ENCODE measurements around the gene RPL7A.
"Not testable (repeated sequence)": the region's sequence is repeated elsewhere in the genome, so short reads cannot be mapped to it uniquely, and the experiment has no call there.

Gene RPL7A

DNA sequence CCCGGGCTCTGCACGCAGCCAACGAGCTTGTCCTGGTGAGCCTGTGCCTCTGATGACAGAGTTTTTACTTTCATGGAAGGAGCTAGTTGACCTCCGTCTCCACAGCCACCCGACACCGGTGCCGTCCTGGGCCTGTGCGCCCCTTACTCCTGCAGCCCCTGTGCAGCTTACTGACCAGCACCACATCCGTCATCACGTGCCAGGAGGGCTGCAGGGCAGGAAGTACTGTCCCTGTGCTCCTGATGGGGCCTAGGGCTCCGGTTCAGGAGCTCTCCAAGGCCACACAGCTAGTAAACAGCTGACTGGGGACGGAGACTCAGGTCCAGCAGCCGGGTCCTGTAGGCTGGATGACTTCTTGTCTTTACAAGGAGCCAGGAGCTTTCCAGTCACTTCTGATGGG lies 38.3 kb downstream of the RPL7A start:
- no peak overlapping the region for H3K4me3 ChIP-seq (ENCODE audit: low read depth, low read length)
- H3K9ac ChIP-seq (ENCODE audit: low read depth, low read length): no peak overlapping the region
- H3K9me3 ChIP-seq (ENCODE audit: control insufficient read depth, insufficient read depth, low read length): no peaks in the 10 kb centered on the region
- no peaks in the 10 kb centered on the region for H3K4me1 ChIP-seq (ENCODE audit: control insufficient read depth, insufficient read depth, low read length)
- no peaks in the 10 kb centered on the region for H3K36me3 ChIP-seq (ENCODE audit: control insufficient read depth, insufficient read depth, low read length)
- H3K27me3 ChIP-seq (ENCODE audit: control insufficient read depth, insufficient read depth, low read length): no peaks in the 10 kb centered on the region

DNA sequence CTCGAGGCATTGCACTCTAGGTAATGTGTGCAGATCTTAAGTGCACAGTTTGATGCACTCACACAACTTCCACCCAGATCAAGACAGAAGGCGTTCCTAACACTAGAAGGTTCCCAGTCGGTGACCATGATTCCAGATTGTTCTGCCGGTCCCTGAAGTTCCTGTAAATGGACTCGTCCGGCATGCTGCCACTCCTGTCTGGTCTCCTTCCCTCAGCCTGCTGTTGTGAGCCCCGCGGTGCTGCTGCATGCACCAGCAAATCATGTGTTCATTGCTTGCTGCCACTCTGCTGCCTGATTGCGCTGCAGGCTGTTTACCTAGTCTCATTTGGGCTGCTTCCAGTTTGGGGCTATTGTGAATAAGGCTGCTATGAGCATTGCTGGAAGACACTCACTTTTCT lies 39.7 kb downstream of the RPL7A start:
- Histone ChIP-seq H3K4me1 (ENCODE audit: control insufficient read depth, insufficient read depth, low read length) (no peaks in the 10 kb centered on the region), H3K36me3 (ENCODE audit: control insufficient read depth, insufficient read depth, low read length) (no peaks in the 10 kb centered on the region), H3K9ac (ENCODE audit: low read depth, low read length) (no peak overlapping the region), H3K9me3 (ENCODE audit: control insufficient read depth, insufficient read depth, low read length) (no peaks in the 10 kb centered on the region), H3K4me3 (ENCODE audit: low read depth, low read length) (no peak overlapping the region), H3K27me3 (ENCODE audit: control insufficient read depth, insufficient read depth, low read length) (no peaks in the 10 kb centered on the region)

DNA sequence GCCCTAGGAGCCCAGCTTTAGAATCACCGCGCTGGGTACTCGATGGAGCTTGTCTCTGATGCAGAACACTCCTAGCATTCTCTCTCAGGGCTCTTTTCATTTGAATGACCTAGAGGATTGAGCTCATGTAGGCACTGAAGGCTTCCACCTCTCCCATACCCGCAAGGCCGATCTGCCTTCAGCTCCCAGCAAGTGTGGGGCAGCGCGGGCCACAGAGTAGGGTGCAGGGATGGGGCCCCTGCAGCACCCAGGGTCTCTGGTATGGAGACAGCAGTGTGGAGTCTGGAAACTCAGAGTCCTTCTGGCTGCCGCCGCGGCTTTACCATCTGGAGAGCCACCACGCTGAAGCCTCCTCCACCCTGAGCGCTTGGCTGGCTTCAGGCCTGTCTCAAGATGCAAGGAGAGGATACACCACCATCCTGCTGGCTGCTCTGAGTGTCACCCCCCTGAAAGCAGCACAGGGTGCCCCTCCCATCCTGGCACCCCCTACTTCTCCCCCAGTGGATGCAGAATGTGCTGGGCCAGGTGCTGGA lies 41.1 kb downstream of the RPL7A start:
- no peaks in the 10 kb centered on the region for H3K9me3 ChIP-seq (ENCODE audit: control insufficient read depth, insufficient read depth, low read length)
- H3K36me3 ChIP-seq (ENCODE audit: control insufficient read depth, insufficient read depth, low read length): no peaks in the 10 kb centered on the region
- H3K4me1 ChIP-seq (ENCODE audit: control insufficient read depth, insufficient read depth, low read length): no peaks in the 10 kb centered on the region
- no peak overlapping the region for H3K9ac ChIP-seq (ENCODE audit: low read depth, low read length)
- no peaks in the 10 kb centered on the region for H3K27me3 ChIP-seq (ENCODE audit: control insufficient read depth, insufficient read depth, low read length)
- H3K4me3 ChIP-seq (ENCODE audit: low read depth, low read length): no peak overlapping the region

DNA sequence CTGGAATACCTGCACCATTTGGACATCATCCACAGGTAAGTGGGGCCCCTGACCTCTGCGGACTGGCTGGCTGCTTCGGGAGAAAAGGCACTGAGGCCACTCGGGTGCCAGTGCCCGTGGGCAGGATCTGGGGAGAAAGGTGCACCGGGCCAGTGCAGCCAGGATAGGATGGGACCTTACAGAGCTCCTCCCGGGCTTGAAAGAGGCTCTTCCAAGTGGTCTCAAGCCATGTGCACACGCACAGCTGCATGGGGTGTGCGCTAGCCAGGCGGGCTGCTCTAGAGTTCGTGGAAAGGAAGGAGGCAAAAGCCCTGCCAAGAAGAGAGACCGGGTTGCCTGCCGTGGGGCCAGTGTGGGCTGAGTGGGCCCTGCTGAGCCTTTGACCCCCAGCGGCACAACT lies 41.5 kb downstream of the RPL7A start:
- Histone ChIP-seq H3K4me1 (ENCODE audit: control insufficient read depth, insufficient read depth, low read length) (no peaks in the 10 kb centered on the region), H3K9ac (ENCODE audit: low read depth, low read length) (no peak overlapping the region), H3K9me3 (ENCODE audit: control insufficient read depth, insufficient read depth, low read length) (no peaks in the 10 kb centered on the region), H3K27me3 (ENCODE audit: control insufficient read depth, insufficient read depth, low read length) (no peaks in the 10 kb centered on the region), H3K4me3 (ENCODE audit: low read depth, low read length) (no peak overlapping the region), H3K36me3 (ENCODE audit: control insufficient read depth, insufficient read depth, low read length) (no peaks in the 10 kb centered on the region)

DNA sequence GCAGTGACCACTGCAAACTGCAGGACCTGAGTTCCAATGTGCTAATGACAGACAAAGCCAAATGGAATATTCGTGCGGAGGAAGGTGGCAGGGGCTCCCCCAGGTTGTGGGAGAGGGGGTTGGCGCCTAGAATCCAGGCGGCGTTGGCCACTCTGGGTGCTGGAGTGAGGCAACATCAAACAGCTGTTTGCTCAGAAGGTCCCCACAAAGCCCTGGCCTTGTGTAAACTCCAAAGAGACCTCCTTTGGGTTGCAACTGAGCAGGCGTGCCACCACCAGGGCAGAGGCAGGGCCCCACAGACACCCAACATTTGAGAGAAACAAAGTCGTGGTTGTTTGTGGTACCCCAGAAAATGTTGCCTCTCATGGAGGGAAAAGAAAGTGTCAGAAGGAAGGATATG lies 42.7 kb downstream of the RPL7A start:
- no peaks in the 10 kb centered on the region for H3K27me3 ChIP-seq (ENCODE audit: control insufficient read depth, insufficient read depth, low read length)
- no peaks in the 10 kb centered on the region for H3K4me1 ChIP-seq (ENCODE audit: control insufficient read depth, insufficient read depth, low read length)
- no peak overlapping the region for H3K4me3 ChIP-seq (ENCODE audit: low read depth, low read length)
- H3K36me3 ChIP-seq (ENCODE audit: control insufficient read depth, insufficient read depth, low read length): no peaks in the 10 kb centered on the region
- no peaks in the 10 kb centered on the region for H3K9me3 ChIP-seq (ENCODE audit: control insufficient read depth, insufficient read depth, low read length)
- no peak overlapping the region for H3K9ac ChIP-seq (ENCODE audit: low read depth, low read length)

DNA sequence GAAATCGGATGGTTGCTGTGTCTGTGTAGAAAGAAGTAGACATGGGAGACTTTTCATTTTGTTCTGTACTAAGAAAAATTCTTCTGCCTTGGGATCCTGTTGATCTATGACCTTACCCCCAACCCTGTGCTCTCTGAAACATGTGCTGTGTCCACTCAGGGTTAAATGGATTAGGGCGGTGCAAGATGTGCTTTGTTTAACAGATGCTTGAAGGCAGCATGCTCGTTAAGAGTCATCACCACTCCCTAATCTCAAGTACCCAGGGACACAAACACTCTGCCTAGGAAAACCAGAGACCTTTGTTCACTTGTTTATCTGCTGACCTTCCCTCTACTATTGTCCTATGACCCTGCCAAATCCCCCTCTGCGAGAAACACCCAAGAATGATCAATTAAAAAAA lies 43.4 kb downstream of the RPL7A start:
- H3K27me3 ChIP-seq (ENCODE audit: control insufficient read depth, insufficient read depth, low read length); H3K4me1 ChIP-seq (ENCODE audit: control insufficient read depth, insufficient read depth, low read length); H3K9me3 ChIP-seq (ENCODE audit: control insufficient read depth, insufficient read depth, low read length); H3K4me3 ChIP-seq (ENCODE audit: low read depth, low read length); H3K9ac ChIP-seq (ENCODE audit: low read depth, low read length); H3K36me3 ChIP-seq (ENCODE audit: control insufficient read depth, insufficient read depth, low read length): not testable (repeated sequence)

DNA sequence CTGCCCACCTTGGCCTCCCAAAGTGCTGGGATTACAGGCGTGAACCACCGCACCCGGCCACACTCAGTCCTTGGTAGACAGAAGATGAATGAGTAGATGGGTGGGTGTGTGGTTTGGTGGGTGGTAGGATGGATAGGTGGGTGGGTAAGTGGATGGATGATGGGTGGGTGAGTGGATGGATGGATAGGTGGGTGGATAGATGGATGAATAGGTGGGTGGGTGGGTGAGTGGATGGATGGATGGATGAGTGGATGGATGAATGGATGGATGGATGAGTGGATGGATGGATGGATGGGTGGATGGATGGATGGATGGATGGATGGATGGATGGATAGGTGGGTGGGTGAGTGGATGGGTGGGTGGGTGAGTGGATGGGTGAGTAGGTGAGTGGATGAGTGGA lies 44.3 kb downstream of the RPL7A start:
- not testable (repeated sequence) for H3K4me3 ChIP-seq (ENCODE audit: low read depth, low read length); H3K36me3 ChIP-seq (ENCODE audit: control insufficient read depth, insufficient read depth, low read length); H3K9me3 ChIP-seq (ENCODE audit: control insufficient read depth, insufficient read depth, low read length); H3K9ac ChIP-seq (ENCODE audit: low read depth, low read length); H3K27me3 ChIP-seq (ENCODE audit: control insufficient read depth, insufficient read depth, low read length); H3K4me1 ChIP-seq (ENCODE audit: control insufficient read depth, insufficient read depth, low read length)

DNA sequence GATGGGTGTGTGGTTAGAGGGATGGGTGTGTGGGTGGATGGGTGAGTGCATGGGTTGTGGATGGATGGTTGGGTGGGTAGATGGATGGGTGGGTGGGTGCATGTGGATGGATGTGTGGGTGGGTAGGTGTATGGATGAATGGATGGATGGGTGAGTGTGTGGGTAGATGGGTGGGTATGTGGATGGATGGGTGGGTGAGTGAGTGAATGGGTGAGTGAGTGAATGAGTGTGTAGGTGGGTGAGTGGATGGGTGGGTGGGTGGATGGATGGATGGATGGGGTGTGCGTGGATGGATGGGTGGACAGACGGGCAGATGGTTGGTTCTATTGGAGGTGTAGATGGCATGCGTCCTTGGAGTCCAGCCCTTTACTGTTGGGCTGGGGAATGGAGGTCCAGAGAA lies 45.4 kb downstream of the RPL7A start:
- Histone ChIP-seq H3K27me3 (ENCODE audit: control insufficient read depth, insufficient read depth, low read length) (no peaks in the 10 kb centered on the region), H3K9ac (ENCODE audit: low read depth, low read length) (no peak overlapping the region), H3K36me3 (ENCODE audit: control insufficient read depth, insufficient read depth, low read length) (no peaks in the 10 kb centered on the region), H3K4me3 (ENCODE audit: low read depth, low read length) (no peak overlapping the region), H3K4me1 (ENCODE audit: control insufficient read depth, insufficient read depth, low read length) (no peaks in the 10 kb centered on the region), H3K9me3 (ENCODE audit: control insufficient read depth, insufficient read depth, low read length) (no peaks in the 10 kb centered on the region)

DNA sequence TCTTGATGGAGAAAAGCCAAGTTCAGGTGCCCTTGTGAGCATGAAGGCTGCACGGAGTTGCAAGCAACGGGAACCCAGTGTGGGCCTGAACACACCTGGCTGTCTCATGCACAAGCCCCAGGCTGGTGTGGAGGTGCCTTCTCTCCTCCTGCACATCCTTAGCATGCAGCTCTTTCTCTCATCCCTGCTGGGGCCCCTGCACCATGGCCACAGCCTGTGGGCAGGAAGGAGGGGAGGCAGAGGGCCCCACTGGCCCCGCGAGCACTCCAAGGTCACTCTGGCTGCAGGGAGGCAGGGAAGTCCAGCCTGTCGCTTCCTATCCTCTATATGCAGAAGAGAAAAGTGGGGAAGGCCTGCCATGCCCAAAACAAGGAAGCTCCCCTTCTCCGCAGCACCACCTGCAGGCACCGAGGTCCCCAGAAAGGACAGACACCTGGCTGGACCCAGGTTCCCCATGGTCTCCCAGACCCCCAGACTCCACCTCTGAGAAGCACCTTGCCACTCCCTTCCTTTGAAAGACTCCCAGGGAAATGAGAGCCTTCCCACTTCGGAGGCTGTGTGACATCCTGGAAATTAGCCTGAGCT lies 46.8 kb downstream of the RPL7A start:
- H3K4me3 ChIP-seq (ENCODE audit: low read depth, low read length): no peak overlapping the region
- no peaks in the 10 kb centered on the region for H3K27me3 ChIP-seq (ENCODE audit: control insufficient read depth, insufficient read depth, low read length)

DNA sequence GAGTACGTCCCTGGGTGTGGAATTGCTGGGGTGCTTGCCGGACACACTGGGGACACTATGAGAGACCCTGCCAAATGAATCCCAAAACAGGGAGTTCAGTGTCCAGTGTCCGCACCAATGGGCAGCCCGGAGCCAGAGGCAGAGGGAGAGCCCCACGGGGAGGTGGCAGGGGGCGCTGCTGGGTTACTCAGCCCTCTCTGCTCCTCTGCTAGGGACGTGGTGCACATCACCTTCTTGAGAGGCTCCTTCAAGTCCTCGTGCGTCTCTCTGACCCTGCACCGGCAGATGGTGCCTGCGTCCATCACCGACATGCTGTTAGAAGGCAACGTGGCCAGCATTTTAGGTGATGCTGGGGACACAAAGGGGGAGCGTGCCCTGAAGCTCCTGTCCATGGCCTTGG lies 48.9 kb downstream of the RPL7A start:
- Histone ChIP-seq H3K4me1 (ENCODE audit: control insufficient read depth, insufficient read depth, low read length) (no peaks in the 10 kb centered on the region), H3K36me3 (ENCODE audit: control insufficient read depth, insufficient read depth, low read length) (no peaks in the 10 kb centered on the region), H3K27me3 (ENCODE audit: control insufficient read depth, insufficient read depth, low read length) (no peaks in the 10 kb centered on the region), H3K4me3 (ENCODE audit: low read depth, low read length) (no peak overlapping the region), H3K9me3 (ENCODE audit: control insufficient read depth, insufficient read depth, low read length) (no peaks in the 10 kb centered on the region), H3K9ac (ENCODE audit: low read depth, low read length) (no peak overlapping the region)

More for the DNA sequence above, 46.8 kb downstream of the RPL7A start:
- no peaks in the 10 kb centered on the region for H3K36me3 ChIP-seq (ENCODE audit: control insufficient read depth, insufficient read depth, low read length)
- H3K4me1 ChIP-seq (ENCODE audit: control insufficient read depth, insufficient read depth, low read length): no peaks in the 10 kb centered on the region
- no peaks in the 10 kb centered on the region for H3K9me3 ChIP-seq (ENCODE audit: control insufficient read depth, insufficient read depth, low read length)
- no peak overlapping the region for H3K9ac ChIP-seq (ENCODE audit: low read depth, low read length)

DNA sequence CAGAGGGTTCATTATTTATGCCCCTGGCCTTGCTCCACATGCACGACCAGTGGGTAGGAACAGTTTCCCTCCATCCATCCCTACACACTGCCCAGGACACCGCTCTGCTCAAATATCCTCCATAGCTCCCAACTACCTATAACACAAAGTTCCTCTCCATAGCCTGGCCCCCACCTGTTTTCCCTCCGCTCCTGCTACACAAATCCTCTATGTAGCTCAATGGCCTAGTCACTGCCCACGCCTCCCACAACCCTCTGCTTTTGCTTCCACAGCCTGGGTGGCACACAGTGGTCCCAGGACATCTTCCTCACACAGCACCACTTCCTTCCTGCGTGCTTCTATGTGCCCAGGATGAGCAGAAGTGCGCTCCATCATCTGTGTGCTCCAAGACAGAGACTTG lies 49.4 kb downstream of the RPL7A start:
- Histone ChIP-seq H3K4me1 (ENCODE audit: control insufficient read depth, insufficient read depth, low read length) (no peaks in the 10 kb centered on the region), H3K36me3 (ENCODE audit: control insufficient read depth, insufficient read depth, low read length) (no peaks in the 10 kb centered on the region), H3K9ac (ENCODE audit: low read depth, low read length) (no peak overlapping the region), H3K27me3 (ENCODE audit: control insufficient read depth, insufficient read depth, low read length) (no peaks in the 10 kb centered on the region), H3K9me3 (ENCODE audit: control insufficient read depth, insufficient read depth, low read length) (no peaks in the 10 kb centered on the region), H3K4me3 (ENCODE audit: low read depth, low read length) (no peak overlapping the region)

DNA sequence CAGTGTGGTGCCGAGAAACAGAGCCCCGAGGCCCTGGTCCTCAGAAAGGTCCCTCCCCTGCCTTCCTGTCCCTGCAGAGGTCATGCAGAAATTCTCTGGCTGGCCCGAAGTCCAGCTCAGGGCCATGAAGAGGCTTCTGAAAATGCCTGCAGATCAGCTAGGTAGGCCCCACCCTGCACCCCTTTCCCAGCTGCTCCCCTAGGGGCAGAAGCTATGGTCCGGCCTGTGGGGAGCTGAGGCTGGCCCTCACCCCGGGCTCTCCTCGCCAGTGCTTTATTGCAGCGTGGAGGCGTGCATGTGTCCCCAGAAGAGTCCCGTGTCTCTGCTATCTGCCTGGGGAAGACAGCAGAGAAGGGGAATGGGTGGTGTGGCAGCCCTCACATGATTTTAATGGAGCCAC lies 49.9 kb downstream of the RPL7A start:
- Histone ChIP-seq H3K9ac (ENCODE audit: low read depth, low read length) (no peak overlapping the region), H3K4me1 (ENCODE audit: control insufficient read depth, insufficient read depth, low read length) (no peaks in the 10 kb centered on the region), H3K4me3 (ENCODE audit: low read depth, low read length) (no peak overlapping the region), H3K27me3 (ENCODE audit: control insufficient read depth, insufficient read depth, low read length) (no peaks in the 10 kb centered on the region), H3K36me3 (ENCODE audit: control insufficient read depth, insufficient read depth, low read length) (no peaks in the 10 kb centered on the region), H3K9me3 (ENCODE audit: control insufficient read depth, insufficient read depth, low read length) (no peaks in the 10 kb centered on the region)
